Measurements from ENCODE around the gene FRRS1L. TPM values are rescaled to one million over a fixed set of nuclear protein-coding genes. Genes with fewer than 3 reads are reported as not detected.
A peak's percentile ranks its signal among the peaks of the same experiment; 100 is the strongest.

The FRRS1L gene
- total and polyA plus RNA-seq, 4 donors: 0.08 to 0.51 TPM; not detected in 2

DNA sequence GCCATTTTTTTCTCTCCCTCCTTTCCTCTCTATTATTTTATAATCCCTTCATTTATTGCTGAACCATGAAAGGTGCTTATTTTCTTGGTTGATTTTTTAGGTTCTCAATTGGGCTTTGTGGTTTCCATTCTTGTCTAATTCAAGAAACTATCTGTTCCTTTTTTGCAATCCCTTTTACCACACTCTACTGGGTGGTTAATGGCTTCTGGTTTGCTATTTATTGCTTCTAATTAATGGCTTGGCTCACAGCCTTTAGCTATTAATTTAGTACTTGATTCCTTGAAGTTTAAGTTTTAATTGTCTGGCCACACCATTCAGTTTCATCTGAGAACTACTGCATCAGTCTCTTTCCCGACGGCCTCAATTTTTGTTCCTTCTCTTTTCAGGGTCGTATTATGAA is 5.6 kb downstream of the FRRS1L start:
- no peaks in the 10 kb centered on the region for H3K9me3 ChIP-seq (ENCODE audit: control insufficient read depth in 4 of 4, low read length in 3 of 4)
- 95% methylated on average over 3 of the region's 3 CpGs for WGBS
- no peak overlapping the region for H3K27ac ChIP-seq (ENCODE audit: low read depth in 1 of 2, low read length in 2 of 2)
- DNase-seq (ENCODE audit: low spot score): no peak
- H3K36me3 ChIP-seq (ENCODE audit: control insufficient read depth in 4 of 4, insufficient read depth in 3 of 4, low read depth in 1 of 4, low read length in 3 of 4): no peaks in the 10 kb centered on the region
- TF ChIP-seq YY1 (IDR thresholded peaks at IDR 0.05): no peak
- TF ChIP-seq, protein P1, sequence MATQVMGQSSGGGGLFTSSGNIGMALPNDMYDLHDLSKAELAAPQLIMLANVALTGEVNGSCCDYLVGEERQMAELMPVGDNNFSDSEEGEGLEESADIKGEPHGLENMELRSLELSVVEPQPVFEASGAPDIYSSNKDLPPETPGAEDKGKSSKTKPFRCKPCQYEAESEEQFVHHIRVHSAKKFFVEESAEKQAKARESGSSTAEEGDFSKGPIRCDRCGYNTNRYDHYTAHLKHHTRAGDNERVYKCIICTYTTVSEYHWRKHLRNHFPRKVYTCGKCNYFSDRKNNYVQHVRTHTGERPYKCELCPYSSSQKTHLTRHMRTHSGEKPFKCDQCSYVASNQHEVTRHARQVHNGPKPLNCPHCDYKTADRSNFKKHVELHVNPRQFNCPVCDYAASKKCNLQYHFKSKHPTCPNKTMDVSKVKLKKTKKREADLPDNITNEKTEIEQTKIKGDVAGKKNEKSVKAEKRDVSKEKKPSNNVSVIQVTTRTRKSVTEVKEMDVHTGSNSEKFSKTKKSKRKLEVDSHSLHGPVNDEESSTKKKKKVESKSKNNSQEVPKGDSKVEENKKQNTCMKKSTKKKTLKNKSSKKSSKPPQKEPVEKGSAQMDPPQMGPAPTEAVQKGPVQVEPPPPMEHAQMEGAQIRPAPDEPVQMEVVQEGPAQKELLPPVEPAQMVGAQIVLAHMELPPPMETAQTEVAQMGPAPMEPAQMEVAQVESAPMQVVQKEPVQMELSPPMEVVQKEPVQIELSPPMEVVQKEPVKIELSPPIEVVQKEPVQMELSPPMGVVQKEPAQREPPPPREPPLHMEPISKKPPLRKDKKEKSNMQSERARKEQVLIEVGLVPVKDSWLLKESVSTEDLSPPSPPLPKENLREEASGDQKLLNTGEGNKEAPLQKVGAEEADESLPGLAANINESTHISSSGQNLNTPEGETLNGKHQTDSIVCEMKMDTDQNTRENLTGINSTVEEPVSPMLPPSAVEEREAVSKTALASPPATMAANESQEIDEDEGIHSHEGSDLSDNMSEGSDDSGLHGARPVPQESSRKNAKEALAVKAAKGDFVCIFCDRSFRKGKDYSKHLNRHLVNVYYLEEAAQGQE (IDR thresholded peaks at IDR 0.05): no peak
- TF ChIP-seq, protein P2, sequence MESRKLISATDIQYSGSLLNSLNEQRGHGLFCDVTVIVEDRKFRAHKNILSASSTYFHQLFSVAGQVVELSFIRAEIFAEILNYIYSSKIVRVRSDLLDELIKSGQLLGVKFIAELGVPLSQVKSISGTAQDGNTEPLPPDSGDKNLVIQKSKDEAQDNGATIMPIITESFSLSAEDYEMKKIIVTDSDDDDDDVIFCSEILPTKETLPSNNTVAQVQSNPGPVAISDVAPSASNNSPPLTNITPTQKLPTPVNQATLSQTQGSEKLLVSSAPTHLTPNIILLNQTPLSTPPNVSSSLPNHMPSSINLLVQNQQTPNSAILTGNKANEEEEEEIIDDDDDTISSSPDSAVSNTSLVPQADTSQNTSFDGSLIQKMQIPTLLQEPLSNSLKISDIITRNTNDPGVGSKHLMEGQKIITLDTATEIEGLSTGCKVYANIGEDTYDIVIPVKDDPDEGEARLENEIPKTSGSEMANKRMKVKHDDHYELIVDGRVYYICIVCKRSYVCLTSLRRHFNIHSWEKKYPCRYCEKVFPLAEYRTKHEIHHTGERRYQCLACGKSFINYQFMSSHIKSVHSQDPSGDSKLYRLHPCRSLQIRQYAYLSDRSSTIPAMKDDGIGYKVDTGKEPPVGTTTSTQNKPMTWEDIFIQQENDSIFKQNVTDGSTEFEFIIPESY (IDR thresholded peaks at IDR 0.05): no peak
- TF ChIP-seq TAF1 (conservative IDR thresholded peaks at IDR 0.05): no peak
- TF ChIP-seq CTCF (IDR thresholded peaks at IDR 0.05; ENCODE audit: low read depth, low read length, missing input control): no peak
- no peak for TF ChIP-seq HNF4A (conservative IDR thresholded peaks at IDR 0.05)
- no peak for TF ChIP-seq FOXA2 (IDR thresholded peaks at IDR 0.05)
- TF ChIP-seq FOXA1 (IDR thresholded peaks at IDR 0.05): no peak
- no peak for TF ChIP-seq HNF4G (IDR thresholded peaks at IDR 0.05)
- no peak for TF ChIP-seq NR2F2 (IDR thresholded peaks at IDR 0.05)
- TF ChIP-seq RAD21 (IDR thresholded peaks at IDR 0.05): no peak
- TF ChIP-seq RXRA (IDR thresholded peaks at IDR 0.05): no peak
- no peak for TF ChIP-seq MAX (IDR thresholded peaks at IDR 0.05)
- TF ChIP-seq, protein P3, sequence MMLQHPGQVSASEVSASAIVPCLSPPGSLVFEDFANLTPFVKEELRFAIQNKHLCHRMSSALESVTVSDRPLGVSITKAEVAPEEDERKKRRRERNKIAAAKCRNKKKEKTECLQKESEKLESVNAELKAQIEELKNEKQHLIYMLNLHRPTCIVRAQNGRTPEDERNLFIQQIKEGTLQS (IDR thresholded peaks at IDR 0.05): no peak
- H3K4me1 ChIP-seq (ENCODE audit: control insufficient read depth in 4 of 4, insufficient read depth in 4 of 4, low read length in 3 of 4): no peaks in the 10 kb centered on the region
- peaks cover 0 to 3% (median 0%) of the 10 kb centered on the region in 4 donors for H3K27me3 ChIP-seq (ENCODE audit: control insufficient read depth in 4 of 4, insufficient read depth in 4 of 4, low read length in 3 of 4)
- no peak overlapping the region for H3K9ac ChIP-seq (ENCODE audit: low read depth in 1 of 2, low read length in 2 of 2)
- no peak overlapping the region for H3K4me3 ChIP-seq (ENCODE audit: low read depth in 1 of 3, low read length in 3 of 3)

DNA sequence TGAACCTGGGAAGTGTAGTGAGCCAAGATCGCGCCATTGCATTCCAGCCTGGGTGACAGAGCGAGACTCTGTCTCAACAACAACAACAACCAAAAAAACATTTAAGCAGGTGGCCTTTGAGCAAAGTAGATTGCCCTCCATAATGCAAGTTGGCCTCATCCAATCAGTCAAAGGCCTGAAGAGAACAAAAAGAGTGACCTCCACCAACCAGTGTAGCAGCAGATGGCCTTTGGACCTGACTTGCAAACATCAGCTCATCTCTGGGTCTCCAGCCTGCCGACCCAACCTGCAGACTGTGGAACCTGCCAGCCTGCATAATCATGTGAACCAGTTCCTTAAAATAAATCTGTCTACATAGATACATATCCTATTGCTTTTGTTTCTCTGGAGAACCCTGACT is 7.5 kb downstream of the FRRS1L start:
- no peak overlapping the region for H3K9ac ChIP-seq (ENCODE audit: low read depth in 1 of 2, low read length in 2 of 2)
- H3K4me3 ChIP-seq (ENCODE audit: low read depth in 1 of 3, low read length in 3 of 3): no peak overlapping the region
- DNase-seq (ENCODE audit: low spot score): no peak
- H3K36me3 ChIP-seq (ENCODE audit: control insufficient read depth in 4 of 4, insufficient read depth in 3 of 4, low read depth in 1 of 4, low read length in 3 of 4): no peaks in the 10 kb centered on the region
- H3K27ac ChIP-seq (ENCODE audit: low read depth in 1 of 2, low read length in 2 of 2): no peak overlapping the region
- no peak for TF ChIP-seq EGR1 (IDR thresholded peaks at IDR 0.05; ENCODE audit: low read depth in 2 of 2)
- TF ChIP-seq SP1 (IDR thresholded peaks at IDR 0.05): peak; percentile 37
- peak; percentile 36 for TF ChIP-seq HNF4G (IDR thresholded peaks at IDR 0.05)
- peak; percentile 56 to 82 for TF ChIP-seq HNF4A (conservative IDR thresholded peaks at IDR 0.05)
- no peaks in the 10 kb centered on the region for H3K4me1 ChIP-seq (ENCODE audit: control insufficient read depth in 4 of 4, insufficient read depth in 4 of 4, low read length in 3 of 4)
- no peaks in the 10 kb centered on the region for H3K27me3 ChIP-seq (ENCODE audit: control insufficient read depth in 4 of 4, insufficient read depth in 4 of 4, low read length in 3 of 4)
- H3K9me3 ChIP-seq (ENCODE audit: control insufficient read depth in 4 of 4, low read length in 3 of 4): no peaks in the 10 kb centered on the region
- 78% methylated on average over 4 of the region's 4 CpGs for WGBS

Measured in liver (tissue), 9 donors.